NCI-H82 treated with DMSO at 0.1 percent for 48 hours (cell line): Measurements from ENCODE around the gene LRWD1.
"Not testable (repeated sequence)": the region's sequence is repeated elsewhere in the genome, so short reads cannot be mapped to it uniquely, and the experiment has no call there.

Source experiments
- DNase-seq: peaks from one replicate; lab custom pipeline; 2025; ENCODE audit not compliant: unreplicated experiment; lab: John Stamatoyannopoulos, UW

Gene LRWD1

DNA sequence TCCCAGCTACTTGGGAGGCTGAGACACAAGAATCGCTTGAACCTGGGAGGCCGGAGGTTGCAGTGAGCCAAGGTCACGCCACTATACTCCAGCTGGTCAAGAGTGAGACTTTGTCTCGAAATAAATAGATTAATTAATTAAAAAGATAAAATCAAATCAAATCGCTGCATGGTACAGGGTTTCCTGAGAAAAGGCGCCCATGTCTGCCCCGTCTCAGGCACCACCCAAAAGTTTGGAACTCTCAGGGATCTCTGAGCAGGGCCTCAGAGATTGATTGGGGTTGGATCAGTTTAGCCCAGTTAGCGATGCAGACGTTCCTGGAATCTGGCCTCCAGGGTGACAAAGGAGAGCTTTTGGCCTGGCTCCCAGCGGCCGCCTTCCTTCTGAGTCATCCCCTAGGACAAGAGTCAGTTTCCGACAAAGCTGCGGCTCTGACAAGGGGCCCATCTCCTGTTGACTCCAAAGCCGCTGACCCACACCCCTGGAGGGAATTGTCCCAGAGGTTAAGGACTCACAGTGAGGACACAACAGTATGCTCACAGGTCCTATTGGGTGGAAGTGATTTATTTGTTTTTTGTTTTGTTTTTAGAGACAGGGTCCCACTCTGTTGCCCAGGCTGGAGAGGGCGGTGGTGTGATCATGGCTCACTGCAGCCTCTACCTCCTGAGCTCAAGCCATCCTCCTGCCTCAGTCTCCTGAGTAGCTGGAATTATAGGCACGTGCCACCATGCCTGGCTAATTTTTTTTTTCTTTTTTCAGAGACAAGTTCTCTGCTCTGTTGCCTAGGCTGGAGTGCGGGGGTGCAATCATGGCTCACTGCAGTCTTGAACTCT lies 24.6 kb upstream of the LRWD1 start:
- no peak for DNase-seq

DNA sequence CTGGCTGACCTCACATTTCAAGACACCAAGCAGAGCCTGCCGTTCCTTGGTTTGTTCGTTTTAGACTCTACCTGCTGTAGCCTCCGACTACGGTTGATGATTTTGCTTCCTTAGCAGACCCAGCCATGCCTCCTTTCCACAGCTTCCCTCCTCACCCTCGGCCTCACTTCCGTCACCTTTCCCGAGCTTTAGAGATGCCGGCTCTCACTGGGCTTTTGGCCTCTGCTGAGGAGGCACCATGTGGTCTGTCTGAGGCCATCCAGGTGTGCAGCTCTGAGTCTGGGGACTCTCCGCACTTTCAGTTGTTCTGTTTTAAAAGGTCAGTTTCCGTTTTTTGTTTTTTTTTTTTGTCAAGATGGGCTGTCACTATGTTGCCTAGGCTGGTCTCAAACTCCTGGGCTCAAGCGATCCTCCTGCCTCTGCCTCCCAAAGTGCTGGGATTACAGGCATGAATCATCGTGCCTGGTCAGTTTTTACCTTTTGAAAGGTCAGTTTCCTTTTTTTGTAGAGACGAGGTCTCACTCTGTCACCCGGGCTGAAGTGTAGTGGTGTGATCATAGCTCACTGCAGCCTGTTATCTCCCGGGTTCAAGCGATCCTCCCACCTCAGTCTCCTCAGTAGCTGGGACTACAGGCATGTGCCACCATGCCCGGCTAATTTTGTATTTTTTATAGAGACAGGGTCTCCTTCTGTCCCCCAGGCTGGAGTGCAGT lies 19.7 kb upstream of the LRWD1 start:
- DNase-seq: no peak

DNA sequence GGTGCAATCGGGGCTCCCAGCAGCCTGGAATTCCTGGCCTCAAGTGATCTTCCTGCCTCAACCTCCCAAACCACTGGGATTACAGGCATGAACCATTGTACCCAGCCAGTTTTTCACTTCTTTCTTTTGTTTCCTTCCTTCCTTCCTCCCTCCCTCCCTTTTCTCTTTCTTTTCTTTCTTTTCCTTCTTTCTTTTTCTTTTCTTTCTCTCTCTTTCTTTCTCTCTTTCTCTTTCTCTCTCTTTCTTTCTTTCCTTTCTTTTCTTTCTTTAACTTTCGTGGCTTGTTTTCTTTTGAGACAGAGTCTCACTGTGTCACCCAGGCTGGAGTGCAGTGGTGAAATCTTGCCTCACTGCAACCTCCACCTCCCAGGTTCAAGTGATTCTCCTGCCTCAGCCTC lies 19.1 kb upstream of the LRWD1 start:
- no peak for DNase-seq

DNA sequence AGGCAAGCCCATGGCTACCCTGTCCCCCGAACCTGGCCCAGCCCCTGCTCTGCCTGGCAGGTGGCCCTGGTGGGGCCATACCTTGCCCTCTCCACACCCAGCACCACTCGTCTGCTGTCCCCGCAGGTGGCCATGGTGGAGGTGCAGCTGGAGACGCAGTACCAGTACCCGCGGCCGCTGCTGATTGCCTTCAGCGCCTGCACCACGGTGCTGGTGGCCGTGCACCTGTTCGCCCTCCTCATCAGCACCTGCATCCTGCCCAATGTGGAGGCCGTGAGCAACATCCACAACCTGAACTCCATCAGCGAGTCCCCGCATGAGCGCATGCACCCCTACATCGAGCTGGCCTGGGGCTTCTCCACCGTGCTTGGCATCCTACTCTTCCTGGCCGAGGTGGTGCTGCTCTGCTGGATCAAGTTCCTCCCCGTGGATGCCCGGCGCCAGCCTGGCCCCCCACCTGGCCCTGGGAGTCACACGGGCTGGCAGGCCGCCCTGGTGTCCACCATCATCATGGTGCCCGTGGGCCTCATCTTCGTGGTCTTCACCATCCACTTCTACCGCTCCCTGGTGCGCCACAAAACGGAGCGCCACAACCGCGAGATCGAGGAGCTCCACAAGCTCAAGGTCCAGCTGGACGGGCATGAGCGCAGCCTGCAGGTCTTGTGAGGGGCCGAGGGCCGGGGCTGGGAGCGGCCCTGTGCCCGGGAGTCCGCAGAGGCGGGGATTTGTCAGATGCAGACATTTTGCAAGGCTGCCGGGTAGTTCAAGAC lies 18.2 kb upstream of the LRWD1 start:
- no peak for DNase-seq

DNA sequence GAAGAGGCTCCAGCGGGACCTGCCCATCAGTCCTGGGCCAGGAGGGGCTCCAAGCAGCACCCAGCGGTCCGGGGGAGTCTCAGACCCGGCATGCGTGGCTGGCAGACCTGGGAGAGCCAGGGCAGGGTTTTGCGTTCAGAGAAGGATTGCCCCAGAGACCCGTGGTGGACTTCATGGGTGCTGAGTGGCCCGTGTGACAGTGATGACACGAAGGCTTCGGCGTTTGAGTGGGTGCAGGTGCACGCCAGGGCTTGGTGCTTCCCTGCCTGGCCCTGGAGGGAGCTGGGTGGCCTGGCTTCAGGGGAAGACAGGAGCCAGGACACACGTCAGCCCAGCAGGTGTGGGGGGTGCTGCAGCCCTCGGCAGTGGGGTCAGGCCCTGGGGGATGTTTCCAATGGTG lies 17.5 kb upstream of the LRWD1 start:
- DNase-seq: no peak

DNA sequence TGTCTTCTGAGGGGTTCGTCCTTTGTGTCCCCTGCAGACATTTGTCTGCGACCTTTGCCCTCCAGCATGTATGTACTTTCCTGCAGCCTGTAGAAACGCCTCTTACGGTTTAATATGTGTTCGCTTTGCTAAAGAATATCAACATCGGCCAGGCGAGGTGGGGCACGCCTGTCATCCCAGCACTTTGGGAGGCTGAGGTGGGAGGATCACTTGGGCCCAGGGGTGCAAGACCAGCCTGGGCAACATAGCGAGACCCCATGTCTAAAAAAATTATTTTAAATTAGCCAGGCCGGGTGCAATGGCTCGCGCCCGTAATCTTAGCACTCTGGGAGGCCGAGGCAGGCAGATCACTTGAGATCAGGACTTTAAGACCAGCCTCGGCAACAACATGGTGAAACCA lies 15.6 kb upstream of the LRWD1 start:
- no peak for DNase-seq

DNA sequence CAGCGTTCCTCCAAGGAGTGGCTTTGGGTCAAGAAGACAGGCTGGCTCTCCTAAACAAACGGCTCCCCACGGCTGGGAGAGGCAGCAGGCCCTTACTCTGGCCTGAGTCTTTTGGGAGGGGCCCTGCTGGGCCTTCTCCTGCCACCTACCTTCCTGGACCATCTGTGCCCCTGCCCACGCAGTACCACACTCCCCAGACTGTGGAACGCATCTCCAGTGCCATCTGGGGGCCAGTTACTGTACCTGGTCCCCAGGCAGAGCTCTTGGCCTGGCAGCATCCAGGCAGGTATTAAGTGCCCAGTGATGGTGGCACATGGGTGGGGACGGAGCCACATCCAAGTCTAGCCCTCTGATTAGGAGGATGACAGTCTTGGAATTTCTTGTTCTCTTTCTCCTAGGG lies 14.5 kb upstream of the LRWD1 start:
- no peak for DNase-seq

DNA sequence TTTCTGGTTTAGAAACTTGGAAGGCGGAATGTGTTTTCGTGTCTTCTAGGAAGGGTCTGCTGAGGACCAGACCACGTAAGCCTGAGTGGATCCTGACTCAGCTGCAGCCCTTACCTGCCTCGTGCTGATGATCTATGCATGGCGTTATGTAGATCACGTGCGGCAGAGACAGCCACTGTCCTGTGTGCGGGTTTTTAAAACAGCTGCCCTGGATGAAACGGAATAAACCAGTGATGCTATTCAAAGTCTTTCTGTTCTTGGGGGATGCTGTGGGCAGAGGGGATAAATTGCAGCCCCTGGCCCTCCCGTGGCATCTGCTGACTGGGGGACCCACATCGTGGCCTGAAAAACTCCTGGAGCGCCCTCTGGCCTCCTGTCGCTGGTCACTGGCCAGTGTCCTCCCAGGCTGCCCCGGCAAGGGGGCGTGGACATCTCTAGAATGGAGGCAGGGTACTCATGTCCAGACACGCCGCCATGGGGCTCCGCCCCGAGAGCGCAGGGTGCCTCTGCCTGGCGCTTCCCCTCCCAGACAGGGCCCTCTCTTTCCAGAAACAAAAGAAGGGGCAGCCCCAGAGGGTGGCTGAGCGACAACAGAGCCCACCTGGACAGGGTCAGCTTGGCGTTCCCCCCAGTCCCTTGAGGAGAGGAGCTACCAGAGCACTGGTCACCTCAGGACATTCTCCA lies 13.3 kb upstream of the LRWD1 start:
- no peak for DNase-seq

DNA sequence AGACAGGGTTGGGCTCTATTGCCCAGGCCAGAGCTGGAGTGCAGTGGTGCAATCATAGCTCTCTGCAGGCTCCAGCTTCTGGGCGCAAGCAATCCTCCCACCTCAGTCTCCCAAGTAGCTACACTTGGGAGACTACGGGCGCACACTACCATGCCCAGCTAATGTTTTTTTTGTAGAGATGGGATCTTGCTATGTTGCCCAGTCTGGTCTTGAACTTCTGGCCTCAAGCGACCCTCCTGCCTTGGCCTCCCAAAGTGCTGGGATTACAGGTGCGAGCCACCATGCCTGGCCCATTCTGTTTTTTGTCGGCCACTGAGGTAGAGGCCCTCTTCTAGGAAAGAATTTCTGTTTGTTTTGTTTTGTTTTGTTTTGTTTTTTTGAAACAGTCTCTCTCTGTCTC lies 12.3 kb upstream of the LRWD1 start:
- no peak for DNase-seq

DNA sequence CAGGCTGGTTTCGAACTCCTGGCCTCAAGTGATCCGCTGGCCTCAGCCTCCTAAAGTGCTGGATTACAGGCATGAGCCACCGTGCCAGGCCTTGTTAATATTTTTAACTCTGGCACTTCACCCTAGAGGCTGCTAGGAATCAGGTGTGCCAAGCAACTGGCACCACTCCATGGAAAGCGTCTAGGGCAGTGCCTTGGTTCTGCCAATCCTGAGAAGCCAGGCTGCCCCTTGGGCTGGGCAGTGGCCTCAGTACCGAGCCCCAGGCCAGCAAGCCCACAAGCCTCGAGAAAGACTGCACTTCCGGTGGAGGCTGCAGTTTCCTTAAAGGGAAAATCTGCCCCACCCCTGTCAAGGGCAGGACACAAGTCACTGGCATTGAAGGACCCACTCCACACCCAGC lies 11.5 kb upstream of the LRWD1 start:
- DNase-seq: no peak

DNA sequence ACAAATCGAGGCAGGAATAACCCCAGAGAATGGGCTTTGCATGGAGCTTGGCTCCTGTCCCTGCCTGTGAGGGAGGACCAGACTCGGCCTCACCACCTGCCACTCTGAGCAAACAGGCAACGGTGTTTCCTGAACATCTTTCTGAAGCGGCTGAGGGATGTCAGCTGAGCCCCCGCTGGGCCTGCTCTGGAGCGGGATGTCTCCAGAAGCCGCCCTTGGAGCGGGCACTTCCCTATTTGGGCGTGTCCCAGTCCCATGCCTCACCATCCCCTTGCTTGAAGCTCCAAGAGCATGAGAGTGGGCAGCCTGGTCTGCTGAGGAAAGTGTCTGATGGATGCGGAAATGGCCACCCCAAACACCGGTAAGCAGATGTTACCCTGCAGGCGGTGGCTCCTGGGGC lies 10.3 kb upstream of the LRWD1 start:
- DNase-seq: no peak

DNA sequence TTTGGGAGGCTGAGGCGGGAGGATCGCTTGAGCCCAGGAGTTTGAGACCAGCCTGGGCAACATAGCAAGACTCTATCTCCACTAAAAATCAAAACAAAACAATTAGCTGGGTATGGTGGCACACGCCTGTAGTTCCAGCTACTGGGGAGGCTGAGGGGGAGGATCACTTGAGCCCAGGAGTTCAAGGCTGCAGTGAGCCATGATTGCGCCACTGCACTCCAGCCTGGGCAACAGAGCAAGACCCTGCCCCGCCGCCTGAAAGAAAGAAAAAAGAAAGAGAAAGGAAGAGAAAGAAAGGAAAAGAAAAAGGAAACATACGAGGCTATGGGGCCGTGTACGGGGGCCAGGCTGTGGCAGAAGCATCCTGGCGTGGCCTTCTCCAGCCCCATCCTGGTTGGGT lies 9.9 kb upstream of the LRWD1 start:
- DNase-seq: not testable (repeated sequence)

DNA sequence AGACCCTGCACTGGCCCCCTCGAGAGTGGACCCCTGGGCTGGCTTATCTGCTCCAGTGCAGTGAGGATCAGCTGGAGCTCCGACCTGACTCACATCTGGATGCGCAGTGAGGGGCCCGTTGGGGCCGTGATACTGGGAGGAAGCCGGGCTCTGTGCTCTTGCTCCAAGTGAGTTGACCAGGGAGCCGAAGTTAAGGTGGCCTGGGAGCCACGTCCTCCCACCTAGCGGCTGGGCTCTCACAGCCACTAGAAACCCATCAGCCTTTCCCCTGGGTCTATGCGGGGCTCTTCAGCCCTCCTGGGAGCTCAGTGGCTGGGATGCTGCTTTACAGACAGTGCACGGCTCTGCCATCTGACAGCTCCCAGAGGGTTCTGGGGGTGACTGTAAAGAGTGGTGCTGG lies 9.2 kb upstream of the LRWD1 start:
- no peak for DNase-seq

DNA sequence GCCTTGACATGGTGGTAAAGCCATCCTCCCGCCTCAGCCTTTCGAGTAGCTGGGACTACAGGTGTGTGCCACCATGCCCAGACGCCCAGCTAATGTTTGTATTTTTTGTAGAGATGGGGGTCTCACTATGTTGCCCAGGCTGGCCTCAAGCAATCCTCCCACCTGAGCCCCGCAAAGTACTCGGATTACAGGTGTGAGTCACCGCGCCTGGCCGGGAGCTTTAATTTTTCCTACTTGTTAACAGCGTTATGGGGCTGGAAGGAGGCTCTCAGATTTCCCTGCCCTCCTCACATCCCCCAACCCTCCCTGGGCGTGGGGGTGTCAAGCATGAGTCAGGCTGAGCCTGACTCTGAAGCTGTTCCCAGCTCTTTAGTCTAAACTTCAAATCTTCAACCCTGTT lies 8.5 kb upstream of the LRWD1 start:
- no peak for DNase-seq

DNA sequence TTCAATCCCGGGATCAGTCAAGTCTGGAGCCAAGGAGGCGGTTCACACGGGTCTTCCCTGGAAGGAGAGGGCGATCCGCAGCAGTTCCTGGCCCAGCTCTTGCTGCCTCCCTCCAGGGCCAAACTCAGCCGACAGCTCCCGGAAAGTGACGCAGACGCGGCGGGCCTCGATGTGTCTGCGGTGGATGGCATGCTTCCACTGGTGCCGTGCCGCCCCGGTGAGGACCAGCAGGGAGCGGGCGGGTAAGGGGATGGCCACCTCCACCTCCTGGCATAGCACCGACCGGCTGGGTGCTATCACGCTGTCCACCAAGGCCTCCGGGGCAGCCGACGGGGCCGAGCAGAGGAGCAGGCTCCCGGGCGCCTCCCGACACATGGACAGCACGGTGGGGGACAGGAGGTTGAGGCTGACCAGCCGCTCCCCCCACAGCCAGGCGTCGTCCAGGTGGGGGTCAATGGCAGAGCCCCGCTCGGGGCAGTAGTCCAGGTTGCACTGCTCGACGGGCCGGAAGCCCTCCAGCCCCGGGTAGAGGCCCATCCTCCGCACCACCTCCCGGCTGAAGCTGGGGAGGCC lies 7.3 kb upstream of the LRWD1 start:
- DNase-seq: no peak

DNA sequence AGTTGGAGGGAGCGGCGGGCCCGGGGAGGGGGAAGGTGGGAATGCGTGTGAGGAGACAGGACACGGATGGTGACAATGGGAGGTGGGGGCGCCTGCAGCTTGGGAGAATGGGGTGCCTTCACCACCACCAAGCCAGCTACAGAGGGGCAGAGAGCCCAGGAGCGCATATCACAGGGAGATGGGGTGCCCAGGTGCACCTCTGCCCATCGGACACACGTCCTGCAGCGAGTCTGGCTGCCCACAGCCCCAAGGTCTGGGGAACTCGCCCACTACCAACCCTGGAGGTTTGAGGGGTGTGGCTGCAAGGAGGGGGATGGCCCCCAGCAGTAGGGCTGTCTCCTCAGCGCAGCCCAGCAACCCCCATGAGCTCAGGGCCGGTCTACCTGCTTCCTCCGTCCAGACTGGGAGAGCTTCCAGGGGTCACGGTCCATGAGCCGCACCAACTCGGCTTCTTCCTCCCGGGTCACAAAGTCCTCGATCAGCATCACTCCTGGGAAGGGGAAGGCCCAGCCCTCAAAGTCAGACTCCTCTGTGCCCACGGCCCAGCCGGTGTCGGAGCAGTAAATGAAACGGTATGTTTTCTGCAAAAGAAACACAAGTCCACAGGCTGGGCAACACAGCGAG lies 5.5 kb upstream of the LRWD1 start:
- no peak for DNase-seq

DNA sequence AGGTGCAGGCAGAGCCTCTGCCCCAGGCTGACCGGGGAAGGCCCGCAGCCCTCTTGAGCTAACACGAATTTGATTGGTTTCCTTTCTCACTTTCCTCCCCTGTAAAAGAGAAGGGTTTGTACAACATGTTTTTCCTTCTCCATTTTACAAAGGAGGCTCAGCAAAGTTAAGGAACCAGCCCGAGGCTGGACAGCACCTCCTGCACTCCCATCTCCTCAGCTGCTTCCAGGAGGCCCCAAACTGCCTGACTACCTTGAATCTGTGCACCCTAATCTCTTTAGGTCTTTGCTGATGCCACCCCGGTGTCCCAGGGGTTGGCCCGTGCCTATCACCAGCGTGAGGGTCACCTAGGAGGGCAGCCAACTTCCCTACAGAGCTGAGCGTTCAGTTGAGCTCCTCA lies 4.3 kb upstream of the LRWD1 start:
- no peak for DNase-seq

DNA sequence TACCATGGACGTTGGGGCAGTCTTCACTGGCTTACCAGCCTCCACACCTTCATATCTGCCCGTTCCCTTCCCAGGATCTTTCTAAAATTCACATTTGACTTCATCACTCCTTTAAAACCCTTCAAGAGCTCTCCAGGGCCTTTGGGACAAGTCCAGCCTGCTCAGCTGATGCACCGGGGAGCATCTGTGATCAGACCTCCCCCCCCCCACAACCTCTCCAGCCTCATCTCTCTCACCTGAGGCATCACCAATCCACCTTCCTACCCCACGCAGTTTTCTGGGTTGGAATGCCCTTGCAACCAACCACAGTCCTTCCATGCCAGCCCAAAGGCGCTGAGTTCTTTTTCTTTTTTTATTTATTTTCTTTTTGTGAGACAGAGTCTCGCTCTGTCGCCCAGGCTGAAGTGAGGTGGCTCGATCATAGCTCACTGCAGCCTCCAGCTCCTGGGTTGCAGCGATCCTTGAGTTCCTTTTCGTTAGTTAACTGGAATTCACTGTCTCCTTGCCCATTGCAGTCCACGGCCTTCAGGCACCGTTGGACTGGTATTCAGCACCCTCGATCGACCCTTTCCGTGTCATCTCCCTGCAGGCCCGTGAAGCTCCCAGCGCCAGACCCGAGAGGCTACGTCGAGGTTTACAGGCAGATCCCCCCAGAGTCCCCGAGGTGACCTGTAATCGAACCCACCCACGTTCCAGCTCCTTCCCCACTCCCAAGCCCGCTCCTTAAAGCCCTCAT lies 775 bp upstream of the LRWD1 start:
- no peak for DNase-seq

DNA sequence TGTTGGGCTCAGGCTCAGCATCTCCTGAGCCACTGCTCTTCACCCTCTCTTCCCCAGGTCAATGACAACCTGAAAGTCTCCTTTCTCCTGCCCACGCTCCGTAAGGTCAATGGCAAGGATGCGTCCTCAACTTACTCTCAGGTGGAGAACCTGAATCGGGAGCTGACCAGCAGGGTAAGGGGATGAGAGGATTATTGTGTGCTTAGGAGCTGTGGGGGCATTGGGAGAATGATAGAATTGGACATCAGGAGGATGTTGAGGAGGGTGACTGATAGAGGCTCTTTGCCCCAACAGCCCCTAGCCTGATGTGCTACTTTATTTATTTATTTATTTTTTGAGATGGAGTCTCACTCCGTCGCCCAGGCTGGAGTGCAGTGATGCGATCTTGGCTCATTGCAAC lies 1.3 kb downstream of the LRWD1 start:
- no peak for DNase-seq
